ENCODE data around the gene IL22.

GRCh38 chr12:68222326-68222725 lies 31.1 kb downstream of the IL22 start:
- TF ChIP-seq POLR2A (IDR thresholded peaks at IDR 0.05; ENCODE audit: low read depth, low read length) (no peak), POLR2AphosphoS5 (IDR thresholded peaks at IDR 0.05; ENCODE audit: low read depth, low read length) (no peak)

All from GM12892 (cell line).